Left ventricle myocardium inferior (tissue), 1 donor: ENCODE data around the gene PRKAA1. TPM values are rescaled to one million over a fixed set of nuclear protein-coding genes. Genes with fewer than 3 reads are reported as not detected.
"Not testable (repeated sequence)": the region's sequence is repeated elsewhere in the genome, so short reads cannot be mapped to it uniquely, and the experiment has no call there.

Source experiments
- DNase-seq: peaks from one replicate; pipeline ENCODE4 v3.0.0-alpha.2; 2020
- H3K27ac ChIP-seq: fragments of 200-600 bp; replicated peaks from 2 replicates; pipeline ENCODE4 v1.8.0; 2021
- H3K27me3 ChIP-seq: fragments of 200-600 bp; 2 replicates; pipeline ENCODE4 v1.8.0; 2021; ENCODE audit warnings: low read depth
- H3K36me3 ChIP-seq: fragments of 200-600 bp; 2 replicates; pipeline ENCODE4 v1.8.0; 2021
- H3K4me1 ChIP-seq: fragments of 200-600 bp; 2 replicates; pipeline ENCODE4 v1.8.0; 2021
- H3K4me3 ChIP-seq: fragments of 200-600 bp; 2 replicates; pipeline ENCODE4 v1.8.0; 2021; ENCODE audit warnings: mild to moderate bottlenecking, moderate library complexity
- H3K9me3 ChIP-seq: fragments of 200-600 bp; replicated peaks from 2 replicates; pipeline ENCODE4 v1.8.0; 2021
- intact Hi-C: fragments of 100-400 bp; cut with micrococcal nuclease; formaldehyde crosslinking; loops from one replicate; pipeline ENCODE4 v1.11.0; 2022
- total RNA-seq: library from RNA; stranded (reverse); fragmentation: NEBNext Ultra II Directional; extraction: Animal tissue kit (Norgen Biotek cat#: 25700); gene quantifications from one replicate; pipeline ENCODE4 v1.2.1, GENCODE V29; 2021
- TF ChIP-seq, protein P1 (sequence below): fragments of 200-600 bp; IDR thresholded peaks from 2 replicates; pipeline ENCODE4 v1.8.0; 2021; ENCODE audit warnings: antibody characterized with exemption, mild to moderate bottlenecking, borderline replicate concordance
- donor health status: DM: no; HTN: yes; CAD: no; lungs with severe emphysema.

Gene PRKAA1
- total RNA-seq, 1 donor from 2014 or later: 38.5 TPM

DNA sequence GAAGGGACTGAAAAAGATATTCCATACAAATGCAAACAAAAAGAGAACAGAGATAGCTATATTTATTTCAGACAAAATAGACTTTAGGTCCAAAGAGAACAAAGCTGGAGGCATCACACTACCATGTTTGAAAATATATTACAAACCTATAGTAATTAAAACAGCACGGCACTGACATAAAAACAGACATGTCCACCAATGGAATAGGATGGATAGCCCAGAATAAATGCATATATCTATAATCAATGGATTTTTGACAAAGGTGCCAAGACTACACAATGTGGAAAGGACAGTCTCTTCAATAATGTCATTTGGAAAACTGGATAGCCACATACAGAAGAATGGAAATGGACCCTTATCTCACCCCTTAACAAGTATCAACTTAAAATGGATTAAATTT, 10.2 kb downstream of the PRKAA1 start:
- Histone ChIP-seq H3K4me3 (no peak overlapping the region), H3K9me3 (peaks cover 9% of the 10 kb centered on the region), H3K27ac (no peak overlapping the region), H3K27me3 (no peaks in the 10 kb centered on the region), H3K4me1 (peaks cover 58% of the 10 kb centered on the region), H3K36me3 (peaks cover 8% of the 10 kb centered on the region)
- DNase-seq: no peak
- TF ChIP-seq, protein P1, sequence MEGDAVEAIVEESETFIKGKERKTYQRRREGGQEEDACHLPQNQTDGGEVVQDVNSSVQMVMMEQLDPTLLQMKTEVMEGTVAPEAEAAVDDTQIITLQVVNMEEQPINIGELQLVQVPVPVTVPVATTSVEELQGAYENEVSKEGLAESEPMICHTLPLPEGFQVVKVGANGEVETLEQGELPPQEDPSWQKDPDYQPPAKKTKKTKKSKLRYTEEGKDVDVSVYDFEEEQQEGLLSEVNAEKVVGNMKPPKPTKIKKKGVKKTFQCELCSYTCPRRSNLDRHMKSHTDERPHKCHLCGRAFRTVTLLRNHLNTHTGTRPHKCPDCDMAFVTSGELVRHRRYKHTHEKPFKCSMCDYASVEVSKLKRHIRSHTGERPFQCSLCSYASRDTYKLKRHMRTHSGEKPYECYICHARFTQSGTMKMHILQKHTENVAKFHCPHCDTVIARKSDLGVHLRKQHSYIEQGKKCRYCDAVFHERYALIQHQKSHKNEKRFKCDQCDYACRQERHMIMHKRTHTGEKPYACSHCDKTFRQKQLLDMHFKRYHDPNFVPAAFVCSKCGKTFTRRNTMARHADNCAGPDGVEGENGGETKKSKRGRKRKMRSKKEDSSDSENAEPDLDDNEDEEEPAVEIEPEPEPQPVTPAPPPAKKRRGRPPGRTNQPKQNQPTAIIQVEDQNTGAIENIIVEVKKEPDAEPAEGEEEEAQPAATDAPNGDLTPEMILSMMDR: no peak
- intact Hi-C loops: no loop called here

DNA sequence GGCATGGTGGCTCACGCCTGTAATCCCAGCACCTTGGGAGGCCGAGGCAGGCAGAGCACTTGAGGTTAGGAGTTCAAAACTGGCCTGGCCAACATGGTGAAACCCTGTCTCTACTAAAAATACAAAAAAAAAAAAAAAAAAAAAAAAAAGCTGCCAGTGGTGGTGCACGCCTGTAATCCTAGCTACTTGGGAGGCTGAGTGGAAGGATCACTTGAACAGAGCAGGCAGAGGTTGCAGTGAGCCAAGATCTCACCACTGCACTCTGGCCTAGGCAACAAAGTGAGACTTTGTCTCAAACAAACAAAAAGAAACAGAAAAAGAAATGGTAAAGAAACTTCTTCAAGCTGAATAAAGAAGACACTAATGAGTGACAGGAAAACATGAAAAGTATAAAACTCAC, 11.5 kb downstream of the PRKAA1 start:
- H3K36me3 ChIP-seq, H3K27me3 ChIP-seq, DNase-seq, H3K9me3 ChIP-seq, intact Hi-C loops, H3K4me3 ChIP-seq, H3K27ac ChIP-seq: not testable (repeated sequence)
- H3K4me1 ChIP-seq: peaks cover 59% of the 10 kb centered on the region

DNA sequence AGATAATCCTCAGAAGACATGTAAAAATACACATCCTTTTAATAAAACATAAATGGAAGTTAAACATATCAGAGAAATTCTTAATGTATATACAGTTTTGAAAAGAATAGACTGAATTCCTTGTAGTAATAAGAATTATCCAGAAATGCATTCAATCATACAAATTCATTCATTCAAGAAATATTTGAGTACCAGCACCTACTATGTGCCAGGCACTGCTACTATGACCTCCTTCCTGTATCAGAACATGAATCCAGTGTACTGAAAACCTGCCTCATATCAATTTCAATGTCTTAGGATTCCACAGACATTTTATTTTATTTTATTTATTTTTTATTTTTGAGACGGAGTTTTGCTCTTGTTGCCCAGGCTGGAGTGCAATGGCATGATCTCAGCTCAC, 13.3 kb downstream of the PRKAA1 start:
- no peak for DNase-seq
- Histone ChIP-seq H3K4me1 (peaks cover 58% of the 10 kb centered on the region), H3K27ac (no peak overlapping the region), H3K4me3 (no peak overlapping the region), H3K36me3 (peaks cover 8% of the 10 kb centered on the region), H3K27me3 (no peaks in the 10 kb centered on the region), H3K9me3 (peaks cover 9% of the 10 kb centered on the region)
- TF ChIP-seq, protein P1: no peak
- intact Hi-C loops: no loop called here

DNA sequence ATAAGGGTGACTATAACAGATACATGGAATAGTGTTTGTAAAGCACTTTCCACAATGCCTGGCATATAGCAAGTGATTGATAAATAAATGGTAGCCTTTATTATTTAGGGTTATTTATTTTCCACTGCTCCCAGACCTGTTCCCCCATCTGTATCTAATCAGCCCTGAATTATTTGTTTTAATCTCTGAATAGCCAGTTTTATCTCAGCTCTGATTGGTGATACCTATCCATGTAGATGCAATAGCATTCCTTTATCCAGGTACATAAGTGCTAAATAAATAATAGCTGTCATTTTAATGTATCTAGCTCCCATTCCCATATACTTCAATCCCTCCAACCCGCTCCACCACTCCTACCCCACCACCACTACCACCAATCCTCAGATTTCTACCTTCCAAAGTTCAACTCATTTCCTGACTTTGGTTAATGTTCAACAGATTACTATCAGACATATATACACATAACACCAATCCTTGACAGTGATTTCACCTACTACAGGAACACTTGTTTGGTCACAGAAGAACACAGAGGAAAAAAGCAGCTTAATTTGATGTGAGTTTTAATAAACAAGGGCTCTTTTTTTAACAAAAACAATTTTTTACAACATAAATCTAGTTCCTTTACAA, 14.0 kb downstream of the PRKAA1 start:
- H3K4me1 ChIP-seq: peaks cover 53% of the 10 kb centered on the region
- no peak for DNase-seq
- TF ChIP-seq, protein P1: no peak
- intact Hi-C loops: no loop called here
- no peak overlapping the region for H3K27ac ChIP-seq
- H3K4me3 ChIP-seq: no peak overlapping the region
- H3K9me3 ChIP-seq: peaks cover 9% of the 10 kb centered on the region
- no peaks in the 10 kb centered on the region for H3K27me3 ChIP-seq
- peaks cover 8% of the 10 kb centered on the region for H3K36me3 ChIP-seq

GRCh38 chr5:40781843-40782409, 16.2 kb downstream of the PRKAA1 start:
- intact Hi-C loops: no loop called here
- TF ChIP-seq, protein P1: no peak
- DNase-seq: no peak
- Histone ChIP-seq H3K27me3 (no peaks in the 10 kb centered on the region), H3K4me3 (no peak overlapping the region), H3K4me1 (peaks cover 48% of the 10 kb centered on the region), H3K36me3 (peaks cover 9% of the 10 kb centered on the region), H3K27ac (peak overlapping the region; percentile 21), H3K9me3 (no peaks in the 10 kb centered on the region)

GRCh38 chr5:40780858-40781257, 17.3 kb downstream of the PRKAA1 start:
- TF ChIP-seq, protein P1: no peak
- Histone ChIP-seq H3K27me3 (no peaks in the 10 kb centered on the region), H3K36me3 (peaks cover 19% of the 10 kb centered on the region), H3K4me1 (peaks cover 58% of the 10 kb centered on the region), H3K9me3 (no peaks in the 10 kb centered on the region), H3K4me3 (no peak overlapping the region), H3K27ac (no peak overlapping the region)
- no peak for DNase-seq
- intact Hi-C loops: no loop called here
